Stomach (tissue), 4 donors: ENCODE results near the gene DNAH1.

Source experiments
- POLR2A ChIP-seq, 4 donors: fragments of 450-650 bp; IDR thresholded peaks; one replicate each; pipeline ENCODE4 v1.6.1; 2016; ENCODE audit warnings: antibody characterized with exemption in 4 of 4, control low read depth in 2 of 4, mild to moderate bottlenecking in 1 of 4, moderate library complexity in 1 of 4
- POLR2AphosphoS5 ChIP-seq, 3 donors: sonication (generic); formaldehyde crosslinking; IDR thresholded peaks; one replicate each; pipeline ENCODE4 v1.6.1; 2016; ENCODE audit warnings: antibody characterized with exemption in 3 of 3
- TF ChIP-seq, protein P1 (sequence below), 7 experiments: fragments of 450-650 bp in 4 of 7; fragments of 200-600 bp in 3 of 7; sonication (generic) in 3 of 7; IDR thresholded peaks; one replicate each; pipeline ENCODE4 v1.5.1; 2016 to 2019; ENCODE audit warnings: antibody characterized with exemption in 7 of 7, control low read depth in 2 of 7, mild to moderate bottlenecking in 1 of 7

DNA sequence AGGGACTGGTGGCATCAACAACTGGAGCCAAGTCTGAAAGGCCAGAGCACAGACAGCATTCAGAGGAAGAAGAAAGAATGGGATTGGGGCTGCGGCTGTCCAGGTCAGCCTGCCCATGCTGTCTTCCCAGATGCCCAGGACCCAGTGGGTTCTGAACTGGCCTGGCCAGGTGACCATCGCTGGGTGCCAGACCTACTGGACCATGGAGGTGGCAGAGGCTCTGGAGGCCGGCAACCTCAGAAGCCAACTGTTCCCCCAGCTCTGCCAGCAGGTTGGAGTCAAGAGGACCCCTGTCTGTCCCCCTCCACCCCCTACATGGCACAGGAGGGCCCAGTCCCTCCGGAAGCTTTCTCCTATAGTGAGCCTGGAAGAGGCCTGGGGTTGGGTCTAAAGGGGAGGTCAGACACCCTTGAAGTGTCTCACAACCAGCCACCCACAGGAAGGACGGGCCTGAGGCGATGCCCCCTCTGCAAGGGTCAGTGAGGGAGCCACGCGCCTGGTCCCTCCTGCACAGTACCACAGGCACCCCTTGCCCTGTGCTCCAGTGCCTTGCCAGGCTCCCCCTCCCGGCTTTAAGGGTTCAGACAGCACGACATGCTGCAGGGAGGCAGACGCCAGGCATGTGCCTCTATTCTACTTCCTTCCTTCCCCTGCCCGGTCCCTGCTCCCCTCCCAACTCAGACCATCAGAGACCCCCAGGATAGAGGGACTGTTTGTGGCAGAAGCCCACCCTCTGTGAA, 43.2 kb downstream of the DNAH1 start:
- TF ChIP-seq, protein P1, sequence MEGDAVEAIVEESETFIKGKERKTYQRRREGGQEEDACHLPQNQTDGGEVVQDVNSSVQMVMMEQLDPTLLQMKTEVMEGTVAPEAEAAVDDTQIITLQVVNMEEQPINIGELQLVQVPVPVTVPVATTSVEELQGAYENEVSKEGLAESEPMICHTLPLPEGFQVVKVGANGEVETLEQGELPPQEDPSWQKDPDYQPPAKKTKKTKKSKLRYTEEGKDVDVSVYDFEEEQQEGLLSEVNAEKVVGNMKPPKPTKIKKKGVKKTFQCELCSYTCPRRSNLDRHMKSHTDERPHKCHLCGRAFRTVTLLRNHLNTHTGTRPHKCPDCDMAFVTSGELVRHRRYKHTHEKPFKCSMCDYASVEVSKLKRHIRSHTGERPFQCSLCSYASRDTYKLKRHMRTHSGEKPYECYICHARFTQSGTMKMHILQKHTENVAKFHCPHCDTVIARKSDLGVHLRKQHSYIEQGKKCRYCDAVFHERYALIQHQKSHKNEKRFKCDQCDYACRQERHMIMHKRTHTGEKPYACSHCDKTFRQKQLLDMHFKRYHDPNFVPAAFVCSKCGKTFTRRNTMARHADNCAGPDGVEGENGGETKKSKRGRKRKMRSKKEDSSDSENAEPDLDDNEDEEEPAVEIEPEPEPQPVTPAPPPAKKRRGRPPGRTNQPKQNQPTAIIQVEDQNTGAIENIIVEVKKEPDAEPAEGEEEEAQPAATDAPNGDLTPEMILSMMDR (IDR thresholded peaks at IDR 0.05) = no peak
- TF ChIP-seq POLR2AphosphoS5 (IDR thresholded peaks at IDR 0.05) (no peak), POLR2A (IDR thresholded peaks at IDR 0.05) (no peak)
